Ovary (tissue), 9 donors: ENCODE data around the gene SCNM1. TPM values are rescaled to one million over a fixed set of nuclear protein-coding genes. Genes with fewer than 3 reads are reported as not detected.

ENCODE experiments used
- DNase-seq, 5 donors: peaks; one replicate each; pipeline ENCODE4 v3.0.0-alpha.2; 2019 to 2020
- H3K27ac ChIP-seq, 2 donors: fragments of 200-600 bp; one replicate each; pipeline versions ENCODE4 v1.5.1 to v1.8.0; 2019 to 2022
- H3K27me3 ChIP-seq: fragments of 200-600 bp; one replicate; pipeline ENCODE4 v1.8.0; 2022
- H3K36me3 ChIP-seq: fragments of 200-600 bp; sonication (generic); one replicate; pipeline ENCODE4 v1.5.1; 2019
- H3K4me1 ChIP-seq: one replicate; pipeline ENCODE4 v1.8.1; 2013; ENCODE audit warnings: mild to moderate bottlenecking, moderate library complexity; ENCODE audit not compliant: insufficient read depth
- H3K4me3 ChIP-seq: fragments of 200-600 bp; sonication (generic); one replicate; pipeline ENCODE4 v1.5.1; 2017
- H3K9me3 ChIP-seq, 2 donors: fragments of 200-600 bp in 1 of 2; sonication (generic) in 1 of 2; one replicate each; pipeline versions ENCODE4 v1.5.1 to v1.8.1; 2013 to 2019; ENCODE audit warnings: mild to moderate bottlenecking in 1 of 2, moderate library complexity in 1 of 2
- CTCF ChIP-seq, 3 donors: fragments of 450-650 bp in 2 of 3; fragments of 200-600 bp in 1 of 3; IDR thresholded peaks; one replicate each; pipeline versions ENCODE4 v1.5.1 to v1.8.0; 2016 to 2022; ENCODE audit warnings: antibody characterized with exemption in 3 of 3, mild to moderate bottlenecking in 1 of 3
- EP300 ChIP-seq: sonication (generic); formaldehyde crosslinking; IDR thresholded peaks from one replicate; pipeline ENCODE4 v1.6.1; 2017; ENCODE audit warnings: antibody characterized with exemption
- POLR2A ChIP-seq: fragments of 450-650 bp; IDR thresholded peaks from one replicate; pipeline ENCODE4 v1.6.1; 2017; ENCODE audit warnings: antibody characterized with exemption, mild to moderate bottlenecking, moderate library complexity
- WGBS, 3 donors: extraction: QIAGEN DNeasy Blood & Tissue Kit in 1 of 3; methylation state at CpG; one replicate each; pipeline versions ENCODE4 v1.1.5 to v1.1.7; 2013 to 2017; 5-methylcytosine and 5-hydroxymethylcytosine counted together
- intact Hi-C, 4 donors: fragments of 100-400 bp; cut with DNase I; formaldehyde crosslinking; loops; one replicate each; pipeline versions ENCODE4 v1.11.0 to v1.15.1; 2022 to 2023
- polyA plus RNA-seq, 2 donors: library from polyadenylated mRNA; stranded (reverse); fragments of 200-250 nt in 1 of 2; fragments of 350-450 nt in 1 of 2; fragmentation: Illumina TruSeq in 1 of 2; extraction: RNeasy Lipid Tissue Mini Kit (QIAGEN cat#74804) in 1 of 2; gene quantifications; one replicate each; pipeline ENCODE4 v1.2.3, GENCODE V29; 2013 to 2014
- total RNA-seq, 7 donors: library from RNA; depleted of rRNA in 2 of 7; stranded (reverse); fragments of >200 nt in 2 of 7; fragmentation: NEBNext Ultra II Directional in 3 of 7; extraction: Animal tissue kit (Norgen Biotek cat#: 25700) in 3 of 7; gene quantifications; one replicate each; pipeline versions ENCODE4 v1.1.0 to v1.2.4, GENCODE V29; 2016 to 2023
- donor health status: DM: no; HTN: no; CAD: no; lungs with moderate emphysema.
- donor health status: DM: no; HTN: no; CAD: no.
- donor health status: Bipolar disorder and iron deficiency.
- donor health status: DM: yes; HTN: yes; CAD: no.
- donor health status: DM: no; HTN: no; CAD: no.
- donor health status: DM: yes; HTN: yes; CAD: no.

Gene SCNM1
- total and polyA plus RNA-seq, 9 donors = 18.6 to 38.9 (median 27.4) TPM

- intact Hi-C loops = no loop called here
- Histone ChIP-seq H3K27ac (peak overlapping the region; percentile 26 to 76), H3K4me1 (no peaks in the 10 kb centered on the region), H3K27me3 (no peaks in the 10 kb centered on the region), H3K9me3 (no peaks in the 10 kb centered on the region), H3K36me3 (no peaks in the 10 kb centered on the region), H3K4me3 (peak overlapping the region; percentile 44)
- WGBS, 3 donors = 7 to 9% (median 8%) methylated on average over 44 to 45 of the region's 45 CpGs
- TF ChIP-seq EP300 (no peak), POLR2A (peak; percentile 53), CTCF (IDR thresholded peaks at IDR 0.05) (peak in 1 of 3 donors; percentile 22)
- DNase-seq = peak; percentile 92 to 95 (median 92)
These were observed 34.9 kb upstream of the SCNM1 start for GRCh38 chr1:151130987-151131586.

- H3K36me3 ChIP-seq = no peaks in the 10 kb centered on the region
- 7 to 15% (median 10%) methylated on average over 29 to 39 of the region's 39 CpGs for WGBS, 3 donors
- DNase-seq = peak; percentile 52 to 73 (median 59)
- intact Hi-C loops = no loop called here
- H3K27ac ChIP-seq = peak overlapping the region; percentile 26 to 76
- H3K4me1 ChIP-seq = no peaks in the 10 kb centered on the region
- no peaks in the 10 kb centered on the region for H3K27me3 ChIP-seq
- peak overlapping the region; percentile 44 for H3K4me3 ChIP-seq
- TF ChIP-seq POLR2A (no peak), CTCF (IDR thresholded peaks at IDR 0.05) (no peak), EP300 (no peak)
- no peaks in the 10 kb centered on the region for H3K9me3 ChIP-seq
These were observed 34.1 kb upstream of the SCNM1 start for GRCh38 chr1:151131701-151132334.

- peak overlapping the region; percentile 26 to 76 for H3K27ac ChIP-seq
- H3K4me1 ChIP-seq = no peaks in the 10 kb centered on the region
- H3K9me3 ChIP-seq = no peaks in the 10 kb centered on the region
- TF ChIP-seq EP300 (no peak), CTCF (IDR thresholded peaks at IDR 0.05) (no peak), POLR2A (no peak)
- H3K4me3 ChIP-seq = peak overlapping the region; percentile 44
- intact Hi-C loops = no loop called here
- H3K27me3 ChIP-seq = no peaks in the 10 kb centered on the region
- peak in 4 of 5 donors; percentile 37 to 59 (median 39) for DNase-seq
- WGBS, 3 donors = 23 to 37% (median 23%) methylated on average over 44 to 74 of the region's 74 CpGs
- H3K36me3 ChIP-seq = no peaks in the 10 kb centered on the region
These were observed 33.5 kb upstream of the SCNM1 start for GRCh38 chr1:151132335-151133017.

- TF ChIP-seq EP300 (no peak), CTCF (IDR thresholded peaks at IDR 0.05) (no peak), POLR2A (no peak)
- Histone ChIP-seq H3K27ac (peak overlapping the region; percentile 26 to 76), H3K36me3 (no peaks in the 10 kb centered on the region), H3K4me3 (peak overlapping the region; percentile 44), H3K4me1 (no peaks in the 10 kb centered on the region), H3K27me3 (no peaks in the 10 kb centered on the region), H3K9me3 (no peaks in the 10 kb centered on the region)
- intact Hi-C loops = no loop called here
- peak; percentile 58 to 84 (median 68) for DNase-seq
- 34 to 39% (median 37%) methylated on average over 63 to 65 of the region's 65 CpGs for WGBS, 3 donors
These were observed 32.7 kb upstream of the SCNM1 start for GRCh38 chr1:151133018-151133806.
